ENCODE data around the gene LUZP1. TPM values are rescaled to one million over a fixed set of nuclear protein-coding genes. Genes with fewer than 3 reads are reported as not detected.

The LUZP1 gene
- total RNA-seq, result 20.8 and 25.9 TPM in 2 replicates

DNA sequence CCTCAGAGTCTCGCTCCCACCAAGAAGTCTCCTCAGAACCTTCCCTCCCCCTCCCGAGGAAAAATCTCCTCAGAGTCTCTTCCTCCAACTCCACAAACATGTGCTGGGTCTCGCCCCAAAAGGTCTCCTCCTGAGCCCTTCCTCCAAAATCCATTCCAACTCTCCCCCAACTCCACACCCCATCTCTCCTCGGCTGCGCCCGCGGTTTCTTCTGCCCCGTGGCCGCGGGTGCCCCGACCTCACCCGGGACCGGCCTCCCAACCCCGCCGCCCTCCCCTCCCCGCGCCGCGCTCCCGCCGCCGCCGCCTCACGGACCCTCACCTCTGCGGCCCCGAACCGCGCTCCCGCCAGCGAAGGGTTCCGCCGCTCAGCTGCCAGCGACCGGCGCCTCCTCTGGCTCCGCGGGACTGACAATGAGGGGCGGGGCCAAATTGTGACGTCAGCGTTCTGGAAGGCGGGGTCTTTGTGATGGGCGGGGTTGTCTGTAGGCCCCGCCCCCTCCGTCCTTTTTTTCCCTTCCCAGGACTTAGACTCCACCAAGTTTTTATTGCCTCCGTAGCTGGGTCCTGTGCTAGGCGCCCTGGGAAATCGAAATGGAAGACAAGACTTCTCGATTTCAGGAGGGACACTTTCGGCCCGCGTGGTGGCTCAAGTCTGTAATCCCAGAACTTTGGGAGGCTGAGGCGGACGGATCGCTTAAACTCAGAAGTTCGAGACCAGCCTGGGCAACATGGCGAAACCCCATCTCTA, at the start of gene LUZP1:
LUZP1 (minus strand) TSS at position 412 of the 750 bp plus-strand sequence.

GRCh38 chr1:23217421-23218115, 48.9 kb upstream of the LUZP1 start, which contains the start of gene HTR1D:
Gene HTR1D, minus strand, starts transcription at chr1:23217502. Its CDS starts 23,283 bp downstream, at chr1:23194219.

Other genes starting within 250 kb of the LUZP1 start
- gene LACTBL1, start 196.0 kb downstream of the LUZP1 start, total RNA-seq, result not detected in 2 replicates
- gene TEX46, start 153.0 kb downstream of the LUZP1 start, total RNA-seq, result not detected in 2 replicates
- 59.0 and 63.5 TPM in 2 replicates for gene KDM1A, start 149.4 kb downstream of the LUZP1 start, total RNA-seq
- not detected in 2 replicates for gene HTR1D, start 48.6 kb upstream of the LUZP1 start, total RNA-seq
- 66.1 and 67.1 TPM in 2 replicates for gene HNRNPR, start 175.4 kb upstream of the LUZP1 start, total RNA-seq
- gene ZNF436, start 201.0 kb upstream of the LUZP1 start, total RNA-seq, result 12.2 and 15.3 TPM in 2 replicates

All from cardiac atrium fibroblast (primary cell).